HG02981 (cell line): ENCODE results near the gene KRTAP10-1.

ENCODE experiments used
- ATAC-seq: cut with Tn5 transposase; IDR thresholded peaks from one replicate; pipeline ENCODE4 v1.9.1; 2021; ENCODE audit warnings: mild to moderate bottlenecking, moderate library complexity; ENCODE audit not compliant: unreplicated experiment

The KRTAP10-1 gene

GRCh38 chr21:44549525-44550211 lies 9.7 kb upstream of the KRTAP10-1 start:
- no peak for ATAC-seq

GRCh38 chr21:44548922-44549321 lies 8.9 kb upstream of the KRTAP10-1 start:
- no peak for ATAC-seq

- ATAC-seq, result no peak
These were observed 8.4 kb upstream of the KRTAP10-1 start for GRCh38 chr21:44548381-44548780.

GRCh38 chr21:44547656-44548331 lies 7.8 kb upstream of the KRTAP10-1 start:
- no peak for ATAC-seq

- ATAC-seq, result no peak
These were observed 4.6 kb upstream of the KRTAP10-1 start for GRCh38 chr21:44544566-44544965.

- no peak for ATAC-seq
These were observed 2.7 kb upstream of the KRTAP10-1 start for GRCh38 chr21:44542716-44543115.

- ATAC-seq, result no peak
These were observed 820 bp upstream of the KRTAP10-1 start for GRCh38 chr21:44540741-44541288.

GRCh38 chr21:44539046-44539445 lies 949 bp downstream of the KRTAP10-1 start:
- ATAC-seq, result no peak

GRCh38 chr21:44537930-44538911 lies 1.8 kb downstream of the KRTAP10-1 start:
- ATAC-seq, result no peak

GRCh38 chr21:44535963-44536362 lies 4.0 kb downstream of the KRTAP10-1 start:
- no peak for ATAC-seq

GRCh38 chr21:44534688-44535087 lies 5.3 kb downstream of the KRTAP10-1 start:
- ATAC-seq, result no peak

GRCh38 chr21:44533891-44534627 lies 5.9 kb downstream of the KRTAP10-1 start:
- no peak for ATAC-seq

- no peak for ATAC-seq
These were observed 6.7 kb downstream of the KRTAP10-1 start for GRCh38 chr21:44533121-44533890.

- ATAC-seq, result no peak
These were observed 7.3 kb downstream of the KRTAP10-1 start for GRCh38 chr21:44532712-44533111.

GRCh38 chr21:44531606-44532564 lies 8.1 kb downstream of the KRTAP10-1 start:
- no peak for ATAC-seq

- no peak for ATAC-seq
These were observed 8.9 kb downstream of the KRTAP10-1 start for GRCh38 chr21:44530903-44531605.

- ATAC-seq, result no peak
These were observed 9.6 kb downstream of the KRTAP10-1 start for GRCh38 chr21:44530221-44530902.
